Kidney (tissue), 14 donors: Measurements from ENCODE around the gene PTPRG. TPM values are rescaled to one million over a fixed set of nuclear protein-coding genes. Genes with fewer than 3 reads are reported as not detected.

ENCODE experiments used
- DNase-seq, 5 donors: peaks; one replicate each; pipeline ENCODE4 v3.0.0-alpha.2; 2013 to 2020
- FAIRE-seq: peaks from 2 replicates; lab custom pipeline; 2012; peaks lifted over from hg19 to GRCh38; lab: Jason Lieb, UNC
- H3K27ac ChIP-seq, 2 donors: one replicate each; pipeline ENCODE4 v1.7.0; 2013; ENCODE audit warnings: low read depth in 2 of 2, low read length in 2 of 2, inconsistent platforms in 1 of 2
- H3K27me3 ChIP-seq: one replicate; pipeline ENCODE4 v1.7.1; 2013; ENCODE audit warnings: low read length, inconsistent platforms; ENCODE audit not compliant: control insufficient read depth, insufficient read depth
- H3K36me3 ChIP-seq, 3 donors: one replicate each; pipeline versions ENCODE4 v1.7.0 to v1.7.1; 2013; ENCODE audit warnings: low read length in 3 of 3, control low read depth in 1 of 3, inconsistent platforms in 1 of 3; ENCODE audit not compliant: insufficient read depth in 3 of 3, control insufficient read depth in 2 of 3
- H3K4me1 ChIP-seq, 3 donors: one replicate each; pipeline versions ENCODE4 v1.7.0 to v1.7.1; 2013; ENCODE audit warnings: low read length in 3 of 3, inconsistent platforms in 1 of 3, low read depth in 1 of 3; ENCODE audit not compliant: control insufficient read depth in 2 of 3, insufficient read depth in 2 of 3
- H3K4me3 ChIP-seq, 3 donors: one replicate each; pipeline versions ENCODE4 v1.7.0 to v1.8.1; 2013; ENCODE audit warnings: low read length in 3 of 3, control low read depth in 1 of 3, inconsistent platforms in 1 of 3
- H3K9ac ChIP-seq, 3 donors: one replicate each; pipeline versions ENCODE4 v1.7.0 to v1.7.1; 2013; ENCODE audit warnings: low read length in 3 of 3, control low read depth in 1 of 3, inconsistent platforms in 1 of 3
- H3K9me3 ChIP-seq, 3 donors: one replicate each; pipeline versions ENCODE4 v1.7.0 to v1.7.1; 2013; ENCODE audit warnings: low read length in 3 of 3, control low read depth in 1 of 3, inconsistent platforms in 1 of 3; ENCODE audit not compliant: control insufficient read depth in 2 of 3, insufficient read depth in 1 of 3
- intact Hi-C: fragments of 100-400 bp; cut with DNase I; formaldehyde crosslinking; loops from one replicate; pipeline ENCODE4 v1.11.1; 2022
- polyA plus RNA-seq: library from polyadenylated mRNA; stranded (reverse); fragments of 350-450 nt; fragmentation: Illumina TruSeq; extraction: RNeasy Lipid Tissue Mini Kit (QIAGEN cat#74804); gene quantifications from one replicate; pipeline ENCODE4 v1.2.3, GENCODE V29; 2014; ENCODE audit warnings: low read depth, low replicate concordance; ENCODE audit not compliant: insufficient read depth
- total RNA-seq: library from RNA; stranded (reverse); fragmentation: NEBNext Ultra II Directional; extraction: Animal tissue kit (Norgen Biotek cat#: 25700); gene quantifications from one replicate; pipeline ENCODE4 v1.2.1, GENCODE V29; 2021
- TF ChIP-seq, protein P1 (sequence below): IDR thresholded peaks from 3 replicates; pipeline ENCODE4 v1.5.1; 2012; ENCODE audit warnings: mild to moderate bottlenecking, moderate library complexity, borderline replicate concordance; ENCODE audit not compliant: insufficient read depth; ENCODE audit errors: extremely low read depth
- donor health status: control.
- donor health status: control.
- donor health status: control.
- donor health status: control.
- donor health status: control.
- donor health status: DM: yes; HTN: yes; CAD: no.
- donor health status: Normal renal cell carcinoma (clear cell type).

The PTPRG gene
- total and polyA plus RNA-seq, 2 donors from 2014 or later: 9.2 to 154 TPM

- Histone ChIP-seq H3K27me3 (no peaks in the 10 kb centered on the region), H3K4me3 (peak overlapping the region; percentile 74 to 89 (median 81)), H3K9me3 (peaks cover 0 to 8% (median 0%) of the 10 kb centered on the region in 3 donors), H3K36me3 (no peaks in the 10 kb centered on the region), H3K9ac (peak overlapping the region; percentile 52 to 77 (median 60)), H3K4me1 (peaks cover 0 to 15% (median 3%) of the 10 kb centered on the region in 3 donors), H3K27ac (peak overlapping the region; percentile 96)
- intact Hi-C loops: no loop called here
- DNase-seq (peak; percentile 91 to 96 (median 95)), FAIRE-seq (no peak)
- TF ChIP-seq, protein P1, sequence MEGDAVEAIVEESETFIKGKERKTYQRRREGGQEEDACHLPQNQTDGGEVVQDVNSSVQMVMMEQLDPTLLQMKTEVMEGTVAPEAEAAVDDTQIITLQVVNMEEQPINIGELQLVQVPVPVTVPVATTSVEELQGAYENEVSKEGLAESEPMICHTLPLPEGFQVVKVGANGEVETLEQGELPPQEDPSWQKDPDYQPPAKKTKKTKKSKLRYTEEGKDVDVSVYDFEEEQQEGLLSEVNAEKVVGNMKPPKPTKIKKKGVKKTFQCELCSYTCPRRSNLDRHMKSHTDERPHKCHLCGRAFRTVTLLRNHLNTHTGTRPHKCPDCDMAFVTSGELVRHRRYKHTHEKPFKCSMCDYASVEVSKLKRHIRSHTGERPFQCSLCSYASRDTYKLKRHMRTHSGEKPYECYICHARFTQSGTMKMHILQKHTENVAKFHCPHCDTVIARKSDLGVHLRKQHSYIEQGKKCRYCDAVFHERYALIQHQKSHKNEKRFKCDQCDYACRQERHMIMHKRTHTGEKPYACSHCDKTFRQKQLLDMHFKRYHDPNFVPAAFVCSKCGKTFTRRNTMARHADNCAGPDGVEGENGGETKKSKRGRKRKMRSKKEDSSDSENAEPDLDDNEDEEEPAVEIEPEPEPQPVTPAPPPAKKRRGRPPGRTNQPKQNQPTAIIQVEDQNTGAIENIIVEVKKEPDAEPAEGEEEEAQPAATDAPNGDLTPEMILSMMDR: peak; percentile 5
Measured at GRCh38 chr3:61560517-61561373, 626 bp upstream of the PTPRG start.

DNA sequence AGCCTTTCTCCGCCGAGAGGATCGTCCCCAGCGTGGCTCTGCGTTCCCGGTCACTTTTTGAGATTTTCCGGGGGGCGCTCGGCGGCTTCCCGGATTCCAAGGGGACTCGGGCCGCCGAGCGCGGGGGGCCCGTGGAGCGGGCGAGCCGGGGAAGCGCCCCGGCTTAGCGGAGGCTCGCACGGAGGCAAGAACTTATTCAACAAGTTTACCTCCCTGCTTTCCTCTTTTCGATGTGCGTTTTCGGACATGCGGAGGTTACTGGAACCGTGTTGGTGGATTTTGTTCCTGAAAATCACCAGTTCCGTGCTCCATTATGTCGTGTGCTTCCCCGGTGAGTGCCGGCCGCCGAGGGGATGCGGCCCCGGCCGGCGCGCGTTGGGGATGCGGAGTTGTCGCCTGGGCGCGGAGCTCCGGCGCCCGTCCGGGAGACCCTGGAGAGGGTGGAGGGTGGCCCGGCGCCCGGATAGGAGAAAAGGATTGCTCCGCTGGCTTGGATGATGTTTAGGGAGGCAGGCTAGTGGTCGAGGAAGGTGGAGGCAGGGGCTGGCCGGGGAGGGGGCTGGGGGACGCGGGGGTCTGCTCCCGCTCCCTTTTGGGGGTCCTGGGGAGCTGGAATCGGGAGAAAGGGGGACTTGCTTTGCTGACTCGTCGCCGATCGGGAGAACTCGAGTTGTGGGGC is 810 bp downstream of the PTPRG start:
- Histone ChIP-seq H3K36me3 (no peaks in the 10 kb centered on the region), H3K27ac (peak overlapping the region; percentile 96), H3K27me3 (no peaks in the 10 kb centered on the region), H3K9ac (peak overlapping the region; percentile 77 to 79 (median 79)), H3K4me3 (peak overlapping the region; percentile 88 to 93 (median 89)), H3K9me3 (peaks cover 0 to 8% (median 0%) of the 10 kb centered on the region in 3 donors), H3K4me1 (peaks cover 0 to 15% (median 3%) of the 10 kb centered on the region in 3 donors)
- TF ChIP-seq, protein P1: no peak
- intact Hi-C loops: no loop called here
- FAIRE-seq (no peak), DNase-seq (peak; percentile 17 to 78 (median 45))

GRCh38 chr3:61562721-61563312 is 1.4 kb downstream of the PTPRG start:
- Histone ChIP-seq H3K27ac (peak overlapping the region; percentile 96), H3K36me3 (no peaks in the 10 kb centered on the region), H3K4me3 (peak overlapping the region; percentile 88 to 93 (median 89)), H3K9ac (peak overlapping the region; percentile 74 to 79 (median 77)), H3K27me3 (no peaks in the 10 kb centered on the region), H3K9me3 (peaks cover 0 to 7% (median 0%) of the 10 kb centered on the region in 3 donors), H3K4me1 (peaks cover 0 to 15% (median 3%) of the 10 kb centered on the region in 3 donors)
- TF ChIP-seq, protein P1: no peak
- FAIRE-seq (no peak), DNase-seq (peak; percentile 55 to 80 (median 77))
- intact Hi-C loops: no loop called here
